DMS114 treated with DMSO at 0.1 percent for 48 hours (cell line): Measurements from ENCODE around the gene MBNL2.

Experiments
- DNase-seq: peaks from one replicate; lab custom pipeline; 2025; ENCODE audit not compliant: unreplicated experiment; lab: John Stamatoyannopoulos, UW

MBNL2 gene

GRCh38 chr13:97211300-97211699 lies 10.8 kb upstream of the MBNL2 start:
- no peak for DNase-seq

DNA sequence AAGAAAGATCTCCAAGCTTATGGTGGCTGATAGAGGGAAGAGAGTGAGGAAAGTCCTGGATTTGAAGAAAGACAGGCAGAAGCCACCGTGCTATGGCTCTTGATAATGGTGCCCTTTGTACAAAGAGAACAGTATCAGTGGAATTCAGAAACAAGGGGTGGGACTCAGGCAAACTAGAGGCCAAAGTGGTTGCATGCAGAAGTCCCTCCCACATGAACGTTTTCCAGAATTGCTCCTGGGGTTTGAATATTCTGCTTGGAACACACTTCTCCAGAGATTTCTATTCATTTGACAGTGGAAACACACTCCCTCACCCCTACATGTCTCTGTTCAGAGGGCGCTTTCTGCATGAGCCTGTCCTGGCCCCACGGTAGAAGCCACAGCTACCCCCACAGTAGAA lies 10.1 kb upstream of the MBNL2 start:
- DNase-seq: no peak

DNA sequence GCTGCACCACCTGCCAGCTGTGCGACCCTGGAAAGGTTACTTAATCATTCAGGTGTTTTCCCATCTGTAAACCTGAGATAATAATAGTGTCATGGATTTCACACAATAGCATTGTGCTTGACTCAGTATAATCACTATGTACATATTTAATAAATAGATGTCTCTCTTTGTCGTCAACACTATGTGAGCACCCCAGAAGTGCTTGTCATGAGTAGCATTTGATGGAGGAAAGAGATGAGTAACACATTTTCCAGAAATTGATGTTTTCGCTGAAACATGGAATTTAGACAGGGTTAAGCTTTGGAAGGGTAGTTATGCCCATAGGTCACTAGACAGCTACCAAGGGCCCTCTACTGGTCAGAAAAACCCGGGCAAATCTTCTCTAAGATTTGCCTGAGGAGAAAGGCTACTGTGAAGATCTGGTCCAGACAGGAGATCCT lies 9.5 kb upstream of the MBNL2 start:
- DNase-seq: no peak

DNA sequence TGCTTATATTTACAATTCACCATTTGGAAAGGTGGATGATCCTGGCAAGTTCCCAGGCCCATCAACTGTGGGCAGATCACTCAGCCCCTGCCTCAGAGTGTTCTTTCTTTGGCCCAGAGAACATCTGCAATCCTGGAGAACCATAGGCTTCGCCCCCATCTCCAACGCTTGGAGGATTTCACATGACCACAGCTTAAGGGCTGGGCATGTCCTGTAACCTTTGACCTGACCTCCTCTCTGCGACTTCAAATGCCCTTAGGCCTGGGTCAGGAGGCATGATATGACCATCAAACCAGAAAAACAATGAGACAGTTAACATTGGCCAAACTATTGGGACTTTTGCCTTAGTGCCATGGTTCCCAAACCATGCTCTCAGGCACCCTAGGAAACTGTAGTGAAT lies 7.2 kb upstream of the MBNL2 start:
- no peak for DNase-seq

DNA sequence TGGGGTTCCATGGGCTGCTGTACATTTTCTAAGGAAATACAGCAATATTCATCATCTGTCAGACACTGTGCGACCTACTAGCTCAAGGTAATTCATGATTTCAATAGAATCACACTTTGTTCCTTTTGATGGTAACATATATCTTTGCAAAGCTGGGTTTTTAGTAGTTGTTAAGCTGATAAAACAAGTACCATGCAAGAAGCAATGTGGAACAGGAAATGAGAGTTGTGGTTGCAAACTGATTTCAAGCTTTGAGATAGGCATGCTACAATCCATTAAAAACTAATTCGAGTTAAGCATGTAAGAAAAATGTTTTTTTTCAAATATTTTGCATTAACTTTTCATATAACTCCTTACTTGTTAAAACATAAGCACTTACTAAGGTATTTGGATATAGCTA lies 6.8 kb upstream of the MBNL2 start:
- no peak for DNase-seq

- no peak for DNase-seq
These were observed 2.9 kb upstream of the MBNL2 start for GRCh38 chr13:97219226-97219625.

DNA sequence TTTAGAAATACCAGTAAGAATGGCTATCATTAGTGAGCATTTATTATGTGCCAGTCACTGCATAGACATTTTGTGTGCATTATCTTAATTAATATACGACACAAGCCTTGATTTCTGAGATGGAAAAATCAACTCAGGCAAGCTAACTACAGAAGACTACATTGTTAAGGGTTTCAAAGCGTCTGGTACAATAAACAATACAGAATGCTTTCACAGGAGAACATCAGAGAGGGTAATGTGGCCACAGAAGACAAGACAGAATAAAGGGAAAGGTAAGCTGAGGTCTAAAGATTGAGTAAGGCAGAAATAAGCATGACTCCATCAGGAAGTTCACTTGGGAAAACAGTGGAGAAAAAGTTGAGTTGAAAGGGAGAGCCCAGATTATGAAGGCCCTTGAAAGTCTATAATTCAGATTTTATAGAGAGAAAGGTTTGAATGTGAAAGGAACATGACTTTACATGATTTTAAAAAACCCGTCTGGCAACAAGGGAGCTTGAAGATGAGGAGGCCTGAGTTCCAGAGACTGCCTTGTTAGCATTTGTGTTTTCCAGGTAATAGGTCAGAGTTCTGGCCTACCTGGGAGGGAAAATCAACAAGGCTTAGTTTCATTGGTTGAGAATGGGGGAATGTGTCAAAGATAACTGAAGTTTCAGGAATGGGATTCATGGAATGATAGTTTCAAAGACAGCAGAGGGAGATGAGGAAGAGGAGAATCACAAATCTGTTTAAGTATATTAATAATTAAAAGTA lies 1.8 kb upstream of the MBNL2 start:
- DNase-seq: no peak

- DNase-seq: no peak
These were observed 1.1 kb upstream of the MBNL2 start for GRCh38 chr13:97221046-97221445.

- DNase-seq: no peak
These were observed 667 bp upstream of the MBNL2 start for GRCh38 chr13:97221466-97221865.

- DNase-seq: no peak
These were observed 1.0 kb downstream of the MBNL2 start for GRCh38 chr13:97223037-97223710.

DNA sequence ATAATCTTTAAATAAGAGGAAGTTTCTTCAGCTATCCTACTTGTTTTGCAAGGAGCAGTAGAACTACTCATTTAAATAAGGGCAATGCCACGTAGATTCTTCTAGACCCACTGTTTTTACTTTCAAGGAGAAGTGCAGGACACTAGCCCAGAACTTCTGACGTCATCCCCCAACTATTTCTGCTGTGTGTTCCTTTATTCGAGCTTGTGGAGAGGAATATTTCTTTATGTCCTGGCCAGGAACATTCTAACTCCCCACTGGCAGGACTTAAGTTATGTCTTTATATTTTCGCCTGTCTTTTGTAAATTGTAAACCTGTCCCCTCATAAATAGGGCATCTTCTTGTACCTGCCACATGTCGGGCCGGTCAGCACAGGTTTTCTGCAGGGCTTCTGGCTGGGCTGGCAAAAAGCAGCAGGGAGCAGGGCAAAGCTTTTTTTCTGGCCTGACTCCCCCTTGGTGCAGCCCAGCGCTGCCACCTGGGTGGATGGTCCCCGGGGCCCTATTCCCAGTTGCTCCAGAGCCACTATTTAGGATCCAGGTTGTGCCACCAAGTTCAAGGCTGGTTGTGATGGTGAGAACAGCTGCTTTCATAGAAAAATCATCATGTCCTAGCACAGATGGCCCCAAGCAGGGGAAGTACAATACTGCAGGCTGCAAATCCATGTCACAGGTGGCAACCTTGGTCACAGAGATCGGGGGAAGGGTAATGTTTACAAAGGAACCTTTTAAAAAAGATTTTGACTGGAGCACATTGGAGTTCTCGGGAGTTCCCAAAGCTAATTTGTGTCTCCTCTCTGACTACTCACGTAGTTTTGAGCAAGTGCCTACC lies 1.8 kb downstream of the MBNL2 start:
- no peak for DNase-seq

DNA sequence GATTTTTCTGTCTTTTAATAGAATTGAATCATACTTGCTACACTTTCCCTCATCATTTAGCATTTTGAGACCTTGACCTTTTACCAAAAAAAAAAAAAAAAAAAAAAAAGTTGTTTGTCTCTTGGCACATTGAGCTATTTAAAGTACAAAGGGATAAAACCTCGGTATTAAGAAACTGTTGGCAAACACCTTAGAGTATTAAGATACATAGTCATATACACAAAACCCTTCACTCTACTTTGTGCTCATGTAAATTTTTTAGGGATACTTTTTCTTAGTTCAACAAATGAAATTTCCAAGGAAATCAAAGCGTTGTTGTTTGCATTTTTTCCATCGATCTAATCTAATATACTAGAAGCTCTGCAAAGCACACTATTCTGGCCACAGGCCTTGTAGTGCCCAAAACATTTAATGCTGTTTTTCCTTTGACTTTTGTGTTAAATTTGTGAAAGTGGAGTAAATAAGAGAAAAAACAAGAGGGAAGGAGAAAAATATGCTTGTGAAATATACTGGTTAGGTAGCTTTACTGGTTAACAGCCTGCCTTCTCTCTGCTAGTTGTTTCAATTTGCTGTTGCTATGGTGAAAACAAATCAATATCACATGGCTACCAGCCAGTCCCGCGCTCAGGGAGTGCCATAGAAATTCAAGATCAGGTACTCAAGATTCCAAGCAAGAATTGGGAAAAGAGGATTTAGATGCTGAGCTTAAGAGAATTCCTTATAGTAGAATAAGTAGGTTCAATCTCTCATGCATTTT lies 2.6 kb downstream of the MBNL2 start:
- no peak for DNase-seq

GRCh38 chr13:97225533-97225932 lies 3.4 kb downstream of the MBNL2 start:
- no peak for DNase-seq

GRCh38 chr13:97226013-97226412 lies 3.9 kb downstream of the MBNL2 start:
- DNase-seq: no peak

DNA sequence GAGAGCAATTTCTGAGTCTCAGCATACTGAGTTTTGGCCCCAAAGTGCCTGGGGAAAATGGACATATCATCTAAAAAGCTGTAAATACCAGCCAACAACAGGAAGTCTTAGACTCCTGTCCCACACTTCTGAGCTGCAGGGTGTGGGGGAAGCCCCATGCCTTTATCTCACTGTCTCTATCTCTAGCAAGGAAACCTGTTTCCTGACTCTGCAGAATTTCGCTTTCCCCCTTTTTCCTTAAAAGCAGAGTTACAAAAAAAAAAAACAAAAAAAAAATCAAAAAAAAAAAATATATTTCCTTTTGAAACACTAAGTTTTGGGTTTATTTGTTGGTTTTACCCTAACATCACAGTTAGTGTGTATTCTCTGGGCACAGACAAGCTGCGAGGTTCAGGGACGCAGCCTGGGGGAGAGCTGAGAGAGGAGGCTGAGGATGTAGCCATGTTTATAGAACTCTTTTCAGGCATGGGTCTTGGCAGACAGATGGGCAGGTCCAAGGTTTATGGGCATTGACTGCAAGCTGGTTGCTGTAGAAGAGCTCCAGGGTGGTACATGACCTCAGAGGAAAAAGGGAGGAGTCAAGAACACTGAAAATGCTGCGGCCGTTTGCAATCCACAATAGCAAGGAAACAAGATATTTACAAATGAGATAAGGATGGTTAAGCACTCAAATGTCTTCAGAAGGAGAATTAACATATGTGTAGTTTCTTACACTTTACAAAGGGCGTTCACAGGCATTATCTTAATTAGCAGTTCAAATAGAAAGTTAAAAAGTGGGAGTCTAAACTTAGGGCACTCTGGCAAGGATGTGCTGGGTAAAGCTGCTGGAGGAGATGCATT lies 4.9 kb downstream of the MBNL2 start:
- DNase-seq: no peak

- no peak for DNase-seq
These were observed 6.9 kb downstream of the MBNL2 start for GRCh38 chr13:97228850-97229521.

- no peak for DNase-seq
These were observed 7.6 kb downstream of the MBNL2 start for GRCh38 chr13:97229699-97230098.

DNA sequence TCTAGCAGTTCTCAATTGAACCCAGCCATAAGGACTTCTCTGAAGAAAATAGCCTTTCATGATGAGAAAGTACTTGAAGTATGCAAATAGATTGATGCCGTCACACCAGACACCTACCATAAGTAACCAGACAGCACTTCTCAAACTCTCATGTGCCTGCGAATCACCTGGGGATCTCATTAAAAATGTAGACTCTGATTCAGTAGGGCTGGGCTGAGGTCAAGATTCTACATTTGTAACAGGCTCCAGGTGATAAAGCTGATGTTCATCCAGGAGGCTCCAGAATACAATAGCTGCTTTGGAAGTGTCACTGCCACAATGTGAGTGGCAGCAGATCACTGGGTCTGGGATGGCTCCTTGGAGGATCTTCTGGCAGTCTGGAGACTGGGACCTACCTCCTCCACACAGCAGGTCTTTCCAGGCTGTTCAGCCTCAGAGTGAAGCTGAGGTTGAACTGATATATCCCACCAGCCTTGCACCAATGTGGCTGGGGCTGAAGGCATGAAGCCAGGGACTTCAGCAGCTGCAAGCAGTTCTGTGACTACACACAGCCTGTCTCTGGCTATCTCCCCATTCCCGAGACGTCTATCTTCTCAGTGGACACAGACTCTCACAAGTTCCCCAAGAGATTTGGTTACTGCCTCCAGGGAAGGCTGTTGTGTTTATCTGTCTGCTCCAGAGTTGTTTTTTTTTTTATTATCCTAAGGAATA lies 9.1 kb downstream of the MBNL2 start:
- DNase-seq: no peak

DNA sequence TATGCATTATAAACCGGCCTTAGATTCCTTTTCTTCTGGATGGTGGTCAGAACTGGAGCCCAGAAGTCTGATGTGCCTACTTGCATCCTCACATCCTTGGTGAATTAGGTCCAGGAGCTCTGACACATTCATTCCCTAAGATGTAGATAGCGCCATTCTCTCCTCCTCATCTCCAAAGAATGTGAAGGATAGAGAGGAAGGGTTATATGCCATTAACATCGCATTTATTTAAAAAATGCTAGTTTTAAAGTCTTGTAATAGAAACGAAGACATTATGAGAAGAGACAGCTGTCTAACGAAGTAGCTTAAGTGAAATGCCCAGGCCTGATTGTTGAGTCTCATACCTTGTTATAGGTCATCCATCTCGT lies 9.7 kb downstream of the MBNL2 start:
- no peak for DNase-seq
